WTC11 (cell line): Measurements from ENCODE around the gene TWIST2. TPM values are rescaled to one million over a fixed set of nuclear protein-coding genes. Genes with fewer than 3 reads are reported as not detected.

Experiments
- ATAC-seq: fragments of 200-7000 bp; cut with Tn5 transposase; 2 replicates; pipeline ENCODE4 v1.10.0; 2021; ENCODE audit warnings: mild to moderate bottlenecking, moderate library complexity
- CTCF ChIA-PET: fragments of 300-600 bp; sonication (Branson Sonifier 250); formaldehyde crosslinking; loops from one replicate; lab custom pipeline; 2021; ENCODE audit warnings: antibody characterized with exemption; lab: Charles Lee
- POLR2A ChIA-PET: fragments of 350-600 bp; sonication (Branson Sonifier 250); formaldehyde crosslinking; loops from one replicate; lab custom pipeline; 2021; ENCODE audit warnings: antibody characterized with exemption; lab: Charles Lee
- DNase-seq: peaks from one replicate; pipeline ENCODE4 v3.0.0; 2021; ENCODE audit warnings: low spot score
- H3K27ac Mint-ChIP-seq: 2 replicates; pipeline ENCODE4 v1.8.0; 2021; ENCODE audit warnings: mixed read lengths
- H3K27me3 Mint-ChIP-seq: 2 replicates; pipeline ENCODE4 v1.8.0; 2021; ENCODE audit warnings: low read depth, mild to moderate bottlenecking, moderate library complexity, mixed read lengths
- H3K36me3 Mint-ChIP-seq: 2 replicates; pipeline ENCODE4 v1.8.0; 2021; ENCODE audit warnings: mixed read lengths
- H3K4me1 Mint-ChIP-seq: 2 replicates; pipeline ENCODE4 v1.8.0; 2022; ENCODE audit warnings: mixed read lengths
- H3K4me3 Mint-ChIP-seq: 2 replicates; pipeline ENCODE4 v1.8.0; 2021; ENCODE audit warnings: mild to moderate bottlenecking, moderate library complexity, mixed read lengths
- H3K9me3 Mint-ChIP-seq: 2 replicates; pipeline ENCODE4 v1.8.0; 2021; ENCODE audit warnings: mixed read lengths
- ATF3 ChIP-seq: sonication (generic); formaldehyde crosslinking; conservative IDR thresholded peaks from 2 replicates; pipeline ENCODE4 v1.8.1; 2022; ENCODE audit warnings: mild to moderate bottlenecking, missing genetic modification reagents
- CBFB ChIP-seq: sonication (generic); formaldehyde crosslinking; IDR thresholded peaks from 2 replicates; pipeline ENCODE4 v1.8.1; 2022; ENCODE audit warnings: mild to moderate bottlenecking, low read depth, missing genetic modification reagents
- E2F4 ChIP-seq: sonication (generic); formaldehyde crosslinking; IDR thresholded peaks from 2 replicates; pipeline ENCODE4 v1.8.1; 2022; ENCODE audit warnings: low read depth, mild to moderate bottlenecking, moderate library complexity, missing genetic modification reagents, borderline replicate concordance
- E2F5 ChIP-seq: sonication (generic); formaldehyde crosslinking; IDR thresholded peaks from 2 replicates; pipeline ENCODE4 v1.8.1; 2022; ENCODE audit warnings: mild to moderate bottlenecking, moderate library complexity, missing genetic modification reagents
- FOXJ3 ChIP-seq: sonication (generic); formaldehyde crosslinking; IDR thresholded peaks from 2 replicates; pipeline ENCODE4 v1.9.0; 2021; ENCODE audit warnings: missing genetic modification reagents, mild to moderate bottlenecking, borderline replicate concordance
- JAZF1 ChIP-seq: fragments of 250-450 bp; sonication (Bioruptor Pico); IDR thresholded peaks from 2 replicates; pipeline ENCODE4 v1.9.0; 2021; ENCODE audit warnings: moderate library complexity, mild to moderate bottlenecking, inconsistent platforms
- JUN ChIP-seq: sonication (generic); formaldehyde crosslinking; IDR thresholded peaks from 2 replicates; pipeline ENCODE4 v1.8.0; 2023; ENCODE audit warnings: mild to moderate bottlenecking, missing genetic modification reagents
- MLX ChIP-seq: sonication (generic); formaldehyde crosslinking; IDR thresholded peaks from 2 replicates; pipeline ENCODE4 v1.8.1; 2023; ENCODE audit warnings: mild to moderate bottlenecking, missing genetic modification reagents, moderate library complexity
- MXD4 ChIP-seq: fragments of 250-450 bp; sonication (Bioruptor Pico); IDR thresholded peaks from 2 replicates; pipeline ENCODE4 v1.8.0; 2021; ENCODE audit warnings: mild to moderate bottlenecking, moderate library complexity, borderline replicate concordance
- MYBL2 ChIP-seq: sonication (generic); formaldehyde crosslinking; IDR thresholded peaks from 2 replicates; pipeline ENCODE4 v1.8.1; 2023; ENCODE audit warnings: mild to moderate bottlenecking, moderate library complexity, missing genetic modification reagents
- OVOL2 ChIP-seq: fragments of 250-450 bp; sonication (Bioruptor Pico); IDR thresholded peaks from 2 replicates; pipeline ENCODE4 v1.9.0; 2021; ENCODE audit warnings: mild to moderate bottlenecking, borderline replicate concordance
- PRDM15 ChIP-seq: sonication (generic); formaldehyde crosslinking; IDR thresholded peaks from 2 replicates; pipeline ENCODE4 v1.8.0; 2022; ENCODE audit warnings: missing genetic modification reagents
- TP53 ChIP-seq: sonication (generic); formaldehyde crosslinking; IDR thresholded peaks from 2 replicates; pipeline ENCODE4 v1.8.1; 2023; ENCODE audit warnings: mild to moderate bottlenecking, missing genetic modification reagents
- ZBTB43 ChIP-seq: sonication (generic); formaldehyde crosslinking; IDR thresholded peaks from 2 replicates; pipeline ENCODE4 v1.8.1; 2023; ENCODE audit warnings: mild to moderate bottlenecking, missing genetic modification reagents
- ZNF281 ChIP-seq: sonication (generic); formaldehyde crosslinking; IDR thresholded peaks from 2 replicates; pipeline ENCODE4 v1.8.0; 2023; ENCODE audit warnings: mild to moderate bottlenecking, missing genetic modification reagents
- ZNF416 ChIP-seq: fragments of 250-450 bp; sonication (Bioruptor Pico); IDR thresholded peaks from 2 replicates; pipeline ENCODE4 v1.9.0; 2021; ENCODE audit warnings: mild to moderate bottlenecking, inconsistent platforms
- ZNF423 ChIP-seq: fragments of 250-450 bp; sonication (Bioruptor Pico); IDR thresholded peaks from 2 replicates; pipeline ENCODE4 v2.1.2; 2022; ENCODE audit warnings: mild to moderate bottlenecking, moderate library complexity
- ZNF671 ChIP-seq: fragments of 250-450 bp; sonication (Bioruptor Pico); IDR thresholded peaks from 2 replicates; pipeline ENCODE4 v1.8.0; 2021; ENCODE audit warnings: mild to moderate bottlenecking
- total RNA-seq: library from RNA; stranded (reverse); gene quantifications from 3 replicates; pipeline ENCODE4 v1.2.3, GENCODE V29; 2021

TWIST2 gene
- total RNA-seq, 1 experiment from 2014 or later, result 5.7 TPM

- TF ChIP-seq ZNF416 (CRISPR knock-in tag), result no peak
- TF ChIP-seq E2F5 (CRISPR knock-in tag), result no peak
- TF ChIP-seq TP53 (CRISPR knock-in tag), result no peak
- TF ChIP-seq, all 79 proteins: peak for 0
Measured at GRCh38 chr2:238817891-238818290, 30.0 kb upstream of the TWIST2 start (continued).

- peaks cover 20% of the 10 kb centered on the region for H3K4me1 Mint-ChIP-seq
- ATAC-seq (no peak), DNase-seq (no peak)
- ChIA-PET CTCF (interaction anchor here (1.0 kb wide), 1 partner anchor 98 kb away, joined by 3 read pairs; no protein-coding TSS in a partner anchor), POLR2A (no interaction called here)
- peaks cover 4% of the 10 kb centered on the region for H3K27me3 Mint-ChIP-seq
- TF ChIP-seq MXD4 (no peak), ZNF423 (CRISPR knock-in tag) (no peak), JUN (CRISPR knock-in tag) (no peak), FOXJ3 (CRISPR knock-in tag) (no peak), JAZF1 (no peak), PRDM15 (no peak), ZNF281 (CRISPR knock-in tag) (no peak), MLX (CRISPR knock-in tag) (no peak), ZNF671 (CRISPR knock-in tag) (no peak), ATF3 (CRISPR knock-in tag) (no peak), E2F4 (CRISPR knock-in tag) (no peak), CBFB (no peak), MYBL2 (CRISPR knock-in tag) (no peak), OVOL2 (CRISPR knock-in tag) (no peak), ZBTB43 (CRISPR knock-in tag) (no peak)
- no peak overlapping the region for H3K27ac Mint-ChIP-seq
- H3K4me3 Mint-ChIP-seq, result no peak overlapping the region
- H3K9me3 Mint-ChIP-seq, result peaks cover 26% of the 10 kb centered on the region
- peaks cover 5% of the 10 kb centered on the region; the same call in 1 of the 2 replicates for H3K36me3 Mint-ChIP-seq
Measured at GRCh38 chr2:238818561-238818960, 29.3 kb upstream of the TWIST2 start.
